NT2/D1 (cell line): ENCODE results near the gene PIK3R5.

Experiments
- YY1 ChIP-seq: IDR thresholded peaks from 2 replicates; pipeline ENCODE4 v1.6.1; 2011; ENCODE audit not compliant: insufficient read length, insufficient read depth
- ZNF274 ChIP-seq: IDR thresholded peaks from 2 replicates; pipeline ENCODE4 v1.6.1; 2011; ENCODE audit warnings: mild to moderate bottlenecking, low read depth, low read length

DNA sequence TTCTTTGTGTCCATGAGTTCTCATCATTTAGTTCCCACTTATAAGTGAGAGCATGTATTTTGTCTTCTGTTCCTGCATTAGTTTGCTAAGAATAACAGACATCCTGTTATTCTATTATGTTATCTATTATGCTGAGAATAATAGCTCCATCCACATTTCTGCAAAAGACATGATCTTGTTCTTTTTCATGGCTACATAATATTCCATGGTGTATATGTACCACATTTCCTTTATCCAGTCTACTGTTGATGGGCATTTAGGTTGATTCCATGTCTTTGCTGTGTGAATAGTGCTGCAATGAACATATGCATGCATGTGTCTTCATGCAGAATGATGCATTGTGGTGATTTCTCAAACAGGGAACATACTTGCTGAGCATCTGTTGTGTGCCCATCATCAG, 21.4 kb downstream of the PIK3R5 start:
- TF ChIP-seq YY1: no peak
- no peak for TF ChIP-seq ZNF274
